HAP-1 (cell line): ENCODE results near the gene PRKCH.

Source experiments
- DNase-seq, 2 experiments: peaks; one replicate each; pipeline ENCODE4 v3.0.0-alpha.2; 2016 to 2020; ENCODE audit warnings: low spot score in 2 of 2
- H3K27me3 ChIP-seq: fragments of 250-450 bp; sonication (Bioruptor Pico); 2 replicates; pipeline ENCODE4 v1.5.1; 2020; ENCODE audit warnings: low read depth, mild to moderate bottlenecking, moderate library complexity
- H3K36me3 ChIP-seq: fragments of 250-450 bp; sonication (Bioruptor Pico); replicated peaks from 2 replicates; pipeline ENCODE4 v1.5.1; 2020; ENCODE audit warnings: mild to moderate bottlenecking
- H3K4me1 ChIP-seq: fragments of 250-450 bp; sonication (Bioruptor Pico); 2 replicates; pipeline ENCODE4 v1.5.1; 2020; ENCODE audit warnings: mild to moderate bottlenecking
- H3K4me3 ChIP-seq: fragments of 250-450 bp; sonication (Bioruptor Pico); 2 replicates; pipeline ENCODE4 v1.5.1; 2020; ENCODE audit warnings: mild to moderate bottlenecking, moderate library complexity
- H3K9me3 ChIP-seq: fragments of 250-450 bp; sonication (Bioruptor Pico); 2 replicates; pipeline ENCODE4 v1.5.1; 2020; ENCODE audit warnings: mild to moderate bottlenecking, moderate library complexity
- in situ Hi-C: fragments of 300-500 bp; cut with MboI; formaldehyde crosslinking; loops from 3 replicates; pipeline ENCODE4 v1.14.3; 2020; ENCODE audit warnings: low sequenced_read_pairs, inconsistent platforms, mixed read lengths

The PRKCH gene

DNA sequence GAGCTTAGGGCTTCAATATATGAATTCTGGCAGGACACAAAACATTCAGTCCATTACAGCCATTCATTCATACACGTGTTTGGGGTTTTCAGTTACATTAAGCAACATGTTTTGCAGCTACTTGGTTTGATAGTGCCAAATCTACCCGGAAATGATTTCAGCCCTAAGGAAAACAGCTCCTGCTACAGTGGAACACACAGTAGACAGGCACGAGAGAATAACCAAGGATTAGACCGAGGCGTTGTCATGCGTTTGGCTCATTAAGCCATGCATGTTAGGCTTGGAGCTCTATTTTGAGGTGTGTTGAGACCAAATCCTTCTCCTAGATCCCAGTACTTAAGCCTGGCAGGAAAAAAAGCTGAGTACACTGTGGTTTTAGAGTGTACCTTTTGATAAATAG, 177.4 kb downstream of the PRKCH start:
- DNase-seq, result peak; percentile 38 to 65
- in situ Hi-C loops, result no loop called here
- no peaks in the 10 kb centered on the region for H3K36me3 ChIP-seq
- H3K27me3 ChIP-seq, result peaks cover 5% of the 10 kb centered on the region
- H3K4me3 ChIP-seq, result no peak overlapping the region
- peaks cover 15% of the 10 kb centered on the region for H3K4me1 ChIP-seq
- H3K9me3 ChIP-seq, result no peaks in the 10 kb centered on the region

DNA sequence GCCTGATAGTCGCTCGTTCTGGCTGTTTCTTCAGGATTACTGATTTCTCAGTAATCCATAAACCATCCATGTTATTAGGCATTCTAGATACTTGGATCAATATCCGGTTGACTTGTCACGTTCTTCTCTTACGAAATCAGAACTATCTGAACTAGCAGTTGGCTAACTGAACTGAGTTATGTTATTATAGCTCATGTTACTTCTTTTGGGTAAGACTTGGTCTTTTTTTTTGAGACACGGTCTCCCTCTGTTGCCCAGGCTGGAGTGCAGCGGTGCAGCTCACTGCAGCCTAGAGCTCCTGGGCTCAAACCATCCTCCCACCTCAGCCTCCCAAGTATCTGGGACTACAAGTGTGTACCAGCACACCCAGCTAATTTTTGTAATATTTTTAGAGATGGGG, 178.6 kb downstream of the PRKCH start:
- peaks cover 1% of the 10 kb centered on the region for H3K27me3 ChIP-seq
- peaks cover 15% of the 10 kb centered on the region for H3K4me1 ChIP-seq
- no peak for DNase-seq
- H3K36me3 ChIP-seq, result no peaks in the 10 kb centered on the region
- in situ Hi-C loops, result no loop called here
- H3K4me3 ChIP-seq, result no peak overlapping the region
- no peaks in the 10 kb centered on the region for H3K9me3 ChIP-seq

DNA sequence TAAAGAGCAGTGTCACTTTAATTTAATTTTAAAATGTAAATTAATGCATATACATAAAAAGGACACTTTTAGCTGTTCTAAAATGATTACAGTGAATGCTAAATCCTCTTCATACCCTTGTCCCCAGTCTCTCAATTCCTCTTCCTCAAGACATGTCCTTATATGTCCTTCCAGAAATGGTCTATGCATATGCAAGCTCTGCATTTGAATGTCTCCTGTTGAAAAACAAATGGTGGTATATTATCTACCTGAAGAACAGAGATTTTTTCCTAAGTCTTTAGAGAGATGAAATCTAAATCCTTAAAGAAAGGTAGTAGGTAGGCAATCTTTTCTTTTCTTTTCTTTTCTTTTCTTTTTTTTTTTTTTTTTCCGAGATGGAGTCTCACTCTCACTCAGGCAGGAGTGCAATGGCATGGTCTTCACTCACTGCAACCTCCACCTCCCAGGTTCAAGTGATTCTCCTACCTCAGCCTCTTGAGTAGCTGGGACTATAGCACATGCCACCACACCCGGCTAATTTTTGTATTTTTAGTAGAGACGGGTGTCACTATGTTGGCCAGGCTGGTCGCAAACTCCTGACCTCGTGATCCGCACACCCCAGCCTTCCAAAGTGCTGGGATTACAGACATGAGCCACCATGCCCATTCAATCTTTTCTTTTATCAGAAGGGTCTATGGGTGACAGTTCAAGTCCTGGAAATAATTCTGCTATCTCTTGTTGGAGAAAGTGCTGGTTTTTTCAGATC, 180.5 kb downstream of the PRKCH start:
- Histone ChIP-seq H3K4me1 (peaks cover 15% of the 10 kb centered on the region), H3K27me3 (peaks cover under 1% of the 10 kb centered on the region), H3K9me3 (no peaks in the 10 kb centered on the region), H3K4me3 (no peak overlapping the region), H3K36me3 (no peaks in the 10 kb centered on the region)
- no peak for DNase-seq
- in situ Hi-C loops, result no loop called here

DNA sequence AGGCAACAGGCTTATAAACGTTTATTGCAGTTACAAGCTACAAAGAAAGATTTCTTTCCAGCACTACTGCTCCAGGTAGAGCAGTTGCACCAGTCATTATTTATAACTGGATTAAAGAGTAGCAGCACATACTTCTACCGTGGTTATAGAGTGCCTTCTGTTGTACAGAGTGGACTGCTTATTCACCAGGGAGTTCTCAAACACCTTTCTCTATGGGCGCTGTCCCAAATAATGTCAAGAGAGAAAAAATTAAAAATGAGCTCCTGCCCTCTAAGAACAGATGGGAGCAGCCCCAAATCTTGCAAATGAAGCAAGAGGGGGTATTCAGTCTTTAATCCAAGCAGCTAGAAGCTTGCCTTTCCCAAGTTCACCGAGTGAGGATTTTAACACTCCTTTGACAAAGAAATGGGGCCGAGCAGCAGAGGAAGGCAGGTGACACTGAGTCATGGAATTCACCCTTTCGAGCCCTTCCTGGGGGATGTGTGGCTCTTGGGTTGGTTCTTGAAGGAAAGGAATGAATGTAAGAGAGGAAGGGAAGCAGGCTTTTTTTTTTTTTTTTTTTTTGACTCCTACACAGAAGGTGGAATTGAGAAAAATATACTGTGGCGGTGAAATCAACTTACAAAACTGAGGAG, 181.2 kb downstream of the PRKCH start:
- Histone ChIP-seq H3K27me3 (peaks cover 7% of the 10 kb centered on the region), H3K4me1 (peaks cover 15% of the 10 kb centered on the region), H3K36me3 (no peaks in the 10 kb centered on the region), H3K4me3 (no peak overlapping the region), H3K9me3 (no peaks in the 10 kb centered on the region)
- no peak for DNase-seq
- in situ Hi-C loops, result no loop called here

DNA sequence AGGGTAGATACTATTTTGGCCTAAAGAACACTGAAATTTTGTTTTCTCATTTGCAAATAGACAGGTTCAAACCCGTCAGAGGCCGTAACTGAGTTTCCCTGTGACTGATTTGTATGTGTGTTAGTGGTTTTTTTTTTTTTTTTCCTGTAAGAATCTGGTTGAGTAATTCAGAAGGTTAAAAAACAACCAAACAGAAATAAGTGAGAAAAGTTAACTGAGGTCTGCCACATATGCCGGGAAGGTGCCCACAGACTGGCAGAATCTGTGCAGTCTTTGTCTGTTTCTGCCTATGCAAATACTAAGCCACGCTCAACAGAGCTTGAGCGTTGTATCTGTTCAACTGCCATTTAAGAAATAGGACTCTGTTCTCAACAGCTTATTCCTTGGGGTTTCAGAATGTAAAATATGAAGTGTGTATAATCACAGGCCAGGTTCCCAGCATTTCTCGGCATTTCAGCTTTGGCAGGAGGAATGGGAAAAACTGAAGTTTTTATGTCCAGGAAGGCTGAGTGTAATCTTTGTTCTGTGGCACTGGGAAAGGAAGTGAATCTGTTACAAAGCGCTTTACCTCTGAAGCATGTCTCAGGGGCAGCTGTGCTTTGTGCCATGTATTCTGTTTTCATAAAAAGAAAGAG, 181.9 kb downstream of the PRKCH start:
- H3K27me3 ChIP-seq, result peaks cover 14% of the 10 kb centered on the region
- H3K36me3 ChIP-seq, result no peaks in the 10 kb centered on the region
- H3K4me1 ChIP-seq, result peaks cover 15% of the 10 kb centered on the region
- no peaks in the 10 kb centered on the region for H3K9me3 ChIP-seq
- H3K4me3 ChIP-seq, result no peak overlapping the region
- no peak for DNase-seq
- in situ Hi-C loops, result no loop called here

DNA sequence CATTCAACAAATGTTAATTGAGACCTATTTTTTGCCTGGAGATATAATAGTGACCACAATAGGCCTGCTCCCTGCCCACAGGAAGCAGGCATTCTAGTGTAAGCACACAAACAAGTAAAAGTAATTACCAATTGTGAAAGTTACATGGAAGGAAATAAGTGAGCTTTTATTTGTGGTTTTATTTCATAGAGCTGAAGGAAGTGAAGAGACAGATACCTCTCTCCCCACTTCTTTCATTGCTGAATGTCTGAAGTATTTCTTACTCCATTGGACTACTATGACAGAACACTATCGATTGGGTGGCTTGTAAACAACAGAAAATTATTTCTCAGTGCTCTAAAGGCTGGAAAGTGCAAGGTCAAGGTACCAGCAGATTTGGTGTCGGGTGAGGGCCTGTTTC, 183.5 kb downstream of the PRKCH start:
- no peaks in the 10 kb centered on the region for H3K36me3 ChIP-seq
- DNase-seq, result no peak
- no peaks in the 10 kb centered on the region for H3K9me3 ChIP-seq
- in situ Hi-C loops, result no loop called here
- H3K27me3 ChIP-seq, result peaks cover 20% of the 10 kb centered on the region
- no peak overlapping the region for H3K4me3 ChIP-seq
- 0 out of 2 replicates have a peak, but pooled peaks cover 3% of the 10 kb centered on the region for H3K4me1 ChIP-seq

DNA sequence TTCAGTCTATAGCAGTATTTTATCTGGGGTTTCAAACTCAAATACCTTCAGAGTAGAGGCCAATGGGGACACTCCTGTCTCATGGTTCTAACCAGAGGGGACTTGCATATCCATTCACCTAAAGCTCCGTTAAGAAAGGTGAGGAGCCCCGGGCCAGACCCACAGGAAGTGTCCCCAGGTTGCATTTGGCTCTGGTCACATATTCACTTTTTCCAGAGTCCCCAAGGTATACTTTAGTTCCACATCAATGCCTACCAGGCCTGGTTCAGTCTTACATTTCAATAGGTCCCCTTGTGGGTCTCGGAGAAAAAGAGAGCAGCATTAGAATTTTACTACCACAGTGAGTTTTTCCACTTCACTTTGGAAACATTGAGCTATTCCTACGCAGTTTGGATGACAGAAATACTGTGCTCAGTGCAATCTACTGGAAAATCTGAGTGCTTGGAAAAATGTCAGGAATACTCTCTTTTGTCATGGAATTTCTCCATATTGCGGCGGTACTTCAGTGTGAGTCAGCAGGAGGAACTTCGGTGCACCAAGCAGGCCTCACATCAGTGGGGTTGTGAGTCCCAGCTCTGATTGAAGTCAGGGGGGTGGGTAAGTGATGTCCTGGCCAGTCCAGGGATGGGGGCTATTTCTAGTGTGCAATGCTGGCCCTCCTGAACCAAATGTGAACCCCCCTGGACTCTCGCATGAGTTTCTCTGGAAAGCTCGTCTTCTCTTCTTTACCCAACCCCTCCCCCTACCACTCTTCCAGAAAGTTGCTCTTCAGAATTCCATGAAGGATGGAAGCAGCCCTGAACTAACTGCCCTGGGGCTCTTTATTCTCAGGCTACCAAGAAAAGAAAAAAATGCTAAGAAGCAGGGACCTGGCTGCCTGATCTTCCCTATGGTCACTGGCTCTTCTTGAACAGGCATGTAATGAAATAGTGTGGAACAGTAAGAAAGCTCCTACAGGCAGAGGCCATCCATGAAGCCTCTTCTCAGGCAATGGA, 184.7 kb downstream of the PRKCH start:
- no peak for DNase-seq
- in situ Hi-C loops, result no loop called here
- Histone ChIP-seq H3K36me3 (no peaks in the 10 kb centered on the region), H3K4me1 (0 out of 2 replicates have a peak, but pooled peaks cover 3% of the 10 kb centered on the region), H3K27me3 (peaks cover 29% of the 10 kb centered on the region), H3K4me3 (no peak overlapping the region), H3K9me3 (no peaks in the 10 kb centered on the region)

DNA sequence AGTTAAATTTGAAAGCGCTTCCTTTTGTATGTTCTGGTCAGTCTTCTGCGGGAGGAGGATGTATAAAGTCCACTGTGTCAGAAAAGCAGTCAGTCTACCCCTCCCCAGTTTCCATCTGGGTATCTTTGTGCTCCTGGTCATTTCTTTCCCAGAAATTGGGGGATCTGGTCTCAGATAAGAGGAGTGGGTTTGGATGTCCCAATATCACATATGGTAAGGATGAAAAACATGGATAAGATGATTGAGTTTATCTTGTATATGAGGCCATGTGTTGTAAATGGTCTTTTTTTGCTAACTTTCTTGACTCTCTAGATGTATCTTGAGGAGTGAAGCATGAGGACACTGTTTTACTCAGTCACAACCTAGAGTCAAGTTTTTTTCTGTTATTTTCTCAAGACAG, 187.1 kb downstream of the PRKCH start:
- H3K4me1 ChIP-seq, result no peaks in the 10 kb centered on the region
- no peaks in the 10 kb centered on the region for H3K9me3 ChIP-seq
- H3K4me3 ChIP-seq, result no peak overlapping the region
- H3K36me3 ChIP-seq, result no peaks in the 10 kb centered on the region
- in situ Hi-C loops, result no loop called here
- H3K27me3 ChIP-seq, result peaks cover 51% of the 10 kb centered on the region
- no peak for DNase-seq

DNA sequence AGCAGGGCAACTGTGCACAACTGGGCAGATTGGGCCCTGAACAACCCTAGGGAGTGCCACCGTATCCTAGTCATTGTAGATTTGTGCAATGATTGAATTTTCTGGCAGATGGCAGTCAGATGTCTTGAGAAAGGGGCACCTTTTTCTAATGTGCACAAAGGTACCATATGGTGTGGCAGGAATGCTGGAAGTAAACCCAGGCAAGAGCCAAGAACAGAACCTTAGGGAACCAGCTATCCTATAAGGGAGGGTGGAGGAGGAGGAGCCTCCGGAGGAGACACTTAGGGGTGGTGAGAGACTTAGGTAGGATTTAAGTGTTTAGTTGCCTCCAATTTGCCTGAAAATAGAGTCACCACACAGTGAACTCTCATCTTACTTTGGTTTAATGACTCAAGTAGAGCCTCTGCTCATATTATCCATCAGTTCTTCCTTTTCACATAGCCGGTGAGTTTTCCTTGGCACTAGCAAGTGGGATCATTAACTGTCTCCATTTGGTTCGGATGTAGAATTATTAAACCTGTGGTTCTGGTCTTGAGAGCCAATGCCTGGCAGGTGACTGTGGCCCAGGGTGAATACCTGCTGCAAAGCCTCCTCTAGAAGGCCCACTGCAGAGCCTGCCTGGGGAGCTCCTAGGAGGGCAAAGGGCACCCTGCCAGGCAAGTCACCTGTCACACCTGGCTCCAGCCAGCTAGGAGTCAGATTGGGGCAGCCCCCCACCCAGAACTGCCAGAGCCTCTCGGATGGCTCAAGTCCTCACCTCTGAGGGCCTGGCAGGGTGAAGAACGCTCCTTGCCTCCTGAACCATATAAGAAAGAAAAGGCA, 189.6 kb downstream of the PRKCH start:
- H3K4me1 ChIP-seq, result no peaks in the 10 kb centered on the region
- no peak for DNase-seq
- in situ Hi-C loops, result no loop called here
- H3K36me3 ChIP-seq, result no peaks in the 10 kb centered on the region
- peaks cover 76% of the 10 kb centered on the region for H3K27me3 ChIP-seq
- no peaks in the 10 kb centered on the region for H3K9me3 ChIP-seq
- H3K4me3 ChIP-seq, result no peak overlapping the region

DNA sequence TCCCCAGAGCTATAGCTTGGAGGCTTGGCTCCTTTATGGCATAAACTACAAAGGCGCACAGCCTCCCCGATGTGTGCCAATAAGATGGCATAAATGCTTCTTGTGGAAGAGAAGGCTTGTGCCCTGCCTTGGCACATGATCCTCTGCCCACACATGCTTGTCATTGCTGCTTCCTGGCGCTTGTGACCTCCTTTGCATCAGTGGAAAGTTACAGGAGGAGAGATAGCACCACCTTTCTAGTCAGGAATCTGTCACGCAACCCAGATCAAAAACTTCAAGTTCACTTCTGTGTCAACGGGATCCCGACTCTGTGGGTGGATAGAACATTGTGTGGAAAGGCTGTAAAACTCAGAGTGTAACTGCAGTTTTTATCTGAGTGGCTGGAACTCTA, 190.2 kb downstream of the PRKCH start:
- no peak overlapping the region for H3K4me3 ChIP-seq
- in situ Hi-C loops, result no loop called here
- no peaks in the 10 kb centered on the region for H3K9me3 ChIP-seq
- H3K36me3 ChIP-seq, result no peaks in the 10 kb centered on the region
- H3K4me1 ChIP-seq, result no peaks in the 10 kb centered on the region
- peaks cover 82% of the 10 kb centered on the region for H3K27me3 ChIP-seq
- DNase-seq, result no peak

DNA sequence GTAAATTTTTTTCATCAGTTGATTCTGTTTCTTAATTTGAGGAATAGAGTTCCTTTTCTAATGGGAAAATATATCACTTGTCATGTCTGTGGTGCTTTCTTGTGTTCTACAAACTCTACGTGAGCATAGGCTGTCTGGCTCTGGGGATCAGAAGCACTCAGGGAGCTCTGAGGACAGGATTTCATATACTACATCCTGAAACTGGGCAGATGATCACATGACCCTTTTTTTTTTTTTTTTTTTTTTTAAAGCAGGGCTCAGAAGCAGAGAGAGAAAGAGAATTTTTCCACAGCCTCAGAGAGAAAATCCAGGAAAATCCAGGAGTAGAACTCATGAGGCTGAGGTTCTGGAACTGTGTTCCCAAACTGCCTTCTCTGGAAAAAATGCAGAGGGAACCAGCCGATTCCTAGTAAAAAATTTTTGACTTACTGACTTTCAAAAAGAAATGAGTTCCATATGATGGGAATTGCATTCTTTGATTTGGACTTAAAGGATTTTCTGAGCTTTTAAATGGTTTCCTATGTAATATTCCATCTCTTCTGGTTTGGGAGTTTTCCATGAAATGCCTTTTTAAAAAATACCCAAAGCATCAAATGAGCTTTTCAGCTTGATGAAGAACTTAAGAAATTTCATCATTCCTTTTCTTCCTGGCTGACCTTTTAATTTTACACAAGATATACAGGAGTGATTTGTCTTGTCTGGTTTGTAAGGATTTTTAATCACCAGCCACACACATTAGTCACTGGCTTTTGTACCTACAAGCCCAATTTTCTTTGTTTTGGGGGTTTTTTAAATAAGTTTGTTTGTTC, 190.9 kb downstream of the PRKCH start:
- in situ Hi-C loops, result no loop called here
- peaks cover 85% of the 10 kb centered on the region for H3K27me3 ChIP-seq
- no peaks in the 10 kb centered on the region for H3K9me3 ChIP-seq
- H3K4me3 ChIP-seq, result no peak overlapping the region
- H3K36me3 ChIP-seq, result no peaks in the 10 kb centered on the region
- no peak for DNase-seq
- no peaks in the 10 kb centered on the region for H3K4me1 ChIP-seq
